Measurements from ENCODE around the gene GFPT1.
"Not testable (repeated sequence)": the region's sequence is repeated elsewhere in the genome, so short reads cannot be mapped to it uniquely, and the experiment has no call there.

GFPT1 gene

GRCh38 chr2:69386789-69387734 is at the start of gene GFPT1:
Gene GFPT1 (minus strand): TSS chr2:69387227. CDS start chr2:69387071, 156 bp downstream.
- H3K4me1 Mint-ChIP-seq: peaks cover 37% of the 10 kb centered on the region
- H3K27ac Mint-ChIP-seq: peak within 1 kb of the TSS; percentile 94
- no peaks in the 10 kb centered on the region for H3K27me3 Mint-ChIP-seq
- peaks cover 6% of the 10 kb centered on the region for H3K36me3 Mint-ChIP-seq (ENCODE audit: low read depth)
- ATAC-seq: peak; percentile 96
- H3K4me3 Mint-ChIP-seq: peak within 1 kb of the TSS; percentile 92
- no peaks in the 10 kb centered on the region for H3K9me3 Mint-ChIP-seq
- DNase-seq: peak; percentile 96

GRCh38 chr2:69436596-69436937 is 49.5 kb upstream of the GFPT1 start:
- Mint-ChIP-seq H3K27me3 (no peaks in the 10 kb centered on the region), H3K4me1 (peaks cover 35% of the 10 kb centered on the region), H3K4me3 (peak overlapping the region; percentile 95), H3K36me3 (ENCODE audit: low read depth) (peaks cover 7% of the 10 kb centered on the region), H3K27ac (peak overlapping the region; percentile 96), H3K9me3 (no peaks in the 10 kb centered on the region)
- no peak for DNase-seq
- ATAC-seq: no peak

- Mint-ChIP-seq H3K36me3 (ENCODE audit: low read depth) (peaks cover 9% of the 10 kb centered on the region), H3K27ac (no peak overlapping the region), H3K27me3 (no peaks in the 10 kb centered on the region), H3K4me3 (peak overlapping the region; percentile 16), H3K4me1 (peaks cover 35% of the 10 kb centered on the region), H3K9me3 (no peaks in the 10 kb centered on the region)
- ATAC-seq (no peak), DNase-seq (no peak)
These were observed 47.7 kb upstream of the GFPT1 start for GRCh38 chr2:69434753-69435152.

GRCh38 chr2:69429491-69430183 is 42.6 kb upstream of the GFPT1 start:
- Mint-ChIP-seq H3K9me3 (no peaks in the 10 kb centered on the region), H3K27me3 (no peaks in the 10 kb centered on the region), H3K36me3 (ENCODE audit: low read depth) (peaks cover 4% of the 10 kb centered on the region), H3K4me1 (peaks cover 2% of the 10 kb centered on the region), H3K27ac (no peak overlapping the region), H3K4me3 (no peak overlapping the region)
- no peak for DNase-seq
- no peak for ATAC-seq

- no peak overlapping the region for H3K4me3 Mint-ChIP-seq
- DNase-seq (no peak), ATAC-seq (no peak)
- no peaks in the 10 kb centered on the region for H3K9me3 Mint-ChIP-seq
- no peak overlapping the region for H3K27ac Mint-ChIP-seq
- no peaks in the 10 kb centered on the region for H3K4me1 Mint-ChIP-seq
- H3K27me3 Mint-ChIP-seq: no peaks in the 10 kb centered on the region
- peaks cover 4% of the 10 kb centered on the region for H3K36me3 Mint-ChIP-seq (ENCODE audit: low read depth)
These were observed 42.0 kb upstream of the GFPT1 start for GRCh38 chr2:69428981-69429380.

- Mint-ChIP-seq H3K27me3 (no peaks in the 10 kb centered on the region), H3K9me3 (no peaks in the 10 kb centered on the region), H3K27ac (no peak overlapping the region), H3K4me1 (peaks cover 9% of the 10 kb centered on the region), H3K4me3 (no peak overlapping the region), H3K36me3 (ENCODE audit: low read depth) (peaks cover 11% of the 10 kb centered on the region)
- no peak for DNase-seq
- no peak for ATAC-seq
These were observed 37.4 kb upstream of the GFPT1 start for GRCh38 chr2:69424419-69424818.

- Mint-ChIP-seq H3K9me3 (no peaks in the 10 kb centered on the region), H3K4me1 (peaks cover 9% of the 10 kb centered on the region), H3K27ac (no peak overlapping the region), H3K36me3 (ENCODE audit: low read depth) (peaks cover 16% of the 10 kb centered on the region), H3K4me3 (no peak overlapping the region), H3K27me3 (no peaks in the 10 kb centered on the region)
- ATAC-seq (no peak), DNase-seq (no peak)
These were observed 35.2 kb upstream of the GFPT1 start for GRCh38 chr2:69422198-69422597.

GRCh38 chr2:69419111-69419510 is 32.1 kb upstream of the GFPT1 start:
- not testable (repeated sequence) for H3K27me3 Mint-ChIP-seq, DNase-seq, H3K4me3 Mint-ChIP-seq, H3K4me1 Mint-ChIP-seq, H3K27ac Mint-ChIP-seq, ATAC-seq, H3K9me3 Mint-ChIP-seq
- H3K36me3 Mint-ChIP-seq (ENCODE audit: low read depth): peaks cover 17% of the 10 kb centered on the region

- no peaks in the 10 kb centered on the region for H3K9me3 Mint-ChIP-seq
- DNase-seq (no peak), ATAC-seq (no peak)
- peaks cover 14% of the 10 kb centered on the region for H3K36me3 Mint-ChIP-seq (ENCODE audit: low read depth)
- no peak overlapping the region for H3K4me3 Mint-ChIP-seq
- H3K4me1 Mint-ChIP-seq: no peaks in the 10 kb centered on the region
- no peak overlapping the region for H3K27ac Mint-ChIP-seq
- H3K27me3 Mint-ChIP-seq: no peaks in the 10 kb centered on the region
These were observed 29.1 kb upstream of the GFPT1 start for GRCh38 chr2:69416147-69416546.

GRCh38 chr2:69411120-69411519 is 24.1 kb upstream of the GFPT1 start:
- H3K36me3 Mint-ChIP-seq (ENCODE audit: low read depth): peaks cover 21% of the 10 kb centered on the region
- H3K4me1 Mint-ChIP-seq: peaks cover 9% of the 10 kb centered on the region
- no peaks in the 10 kb centered on the region for H3K27me3 Mint-ChIP-seq
- no peak for DNase-seq
- no peak overlapping the region for H3K4me3 Mint-ChIP-seq
- H3K27ac Mint-ChIP-seq: no peak overlapping the region
- no peaks in the 10 kb centered on the region for H3K9me3 Mint-ChIP-seq
- no peak for ATAC-seq

GRCh38 chr2:69405306-69405705 is 18.3 kb upstream of the GFPT1 start:
- Mint-ChIP-seq H3K27ac (no peak overlapping the region), H3K4me3 (no peak overlapping the region)

GRCh38 chr2:69400121-69400520 is 13.1 kb upstream of the GFPT1 start:
- H3K27me3 Mint-ChIP-seq: no peaks in the 10 kb centered on the region
- peaks cover 36% of the 10 kb centered on the region for H3K36me3 Mint-ChIP-seq (ENCODE audit: low read depth)
- H3K4me1 Mint-ChIP-seq: no peaks in the 10 kb centered on the region
- H3K27ac Mint-ChIP-seq: no peak overlapping the region
- no peak overlapping the region for H3K4me3 Mint-ChIP-seq
- DNase-seq: no peak
- H3K9me3 Mint-ChIP-seq: peaks cover 7% of the 10 kb centered on the region
- ATAC-seq: no peak

More at GRCh38 chr2:69405306-69405705, 18.3 kb upstream of the GFPT1 start:
- no peak for ATAC-seq
- Mint-ChIP-seq H3K4me1 (peaks cover 11% of the 10 kb centered on the region), H3K27me3 (no peaks in the 10 kb centered on the region), H3K36me3 (ENCODE audit: low read depth) (peaks cover 45% of the 10 kb centered on the region), H3K9me3 (peaks cover 7% of the 10 kb centered on the region)
- DNase-seq: no peak

GRCh38 chr2:69397234-69397633 is 10.2 kb upstream of the GFPT1 start:
- no peaks in the 10 kb centered on the region for H3K4me1 Mint-ChIP-seq
- H3K27ac Mint-ChIP-seq: no peak overlapping the region
- H3K27me3 Mint-ChIP-seq: no peaks in the 10 kb centered on the region
- no peak overlapping the region for H3K4me3 Mint-ChIP-seq
- peaks cover 35% of the 10 kb centered on the region for H3K36me3 Mint-ChIP-seq (ENCODE audit: low read depth)
- no peaks in the 10 kb centered on the region for H3K9me3 Mint-ChIP-seq
- DNase-seq (no peak), ATAC-seq (no peak)

- Mint-ChIP-seq H3K4me1 (no peaks in the 10 kb centered on the region), H3K4me3 (no peak overlapping the region), H3K27ac (no peak overlapping the region), H3K36me3 (ENCODE audit: low read depth) (peaks cover 32% of the 10 kb centered on the region), H3K9me3 (no peaks in the 10 kb centered on the region), H3K27me3 (no peaks in the 10 kb centered on the region)
- DNase-seq (no peak), ATAC-seq (no peak)
These were observed 8.8 kb upstream of the GFPT1 start for GRCh38 chr2:69395866-69396265.

GRCh38 chr2:69393963-69394362 is 6.9 kb upstream of the GFPT1 start:
- no peaks in the 10 kb centered on the region for H3K4me1 Mint-ChIP-seq

More at GRCh38 chr2:69393963-69394362, 6.9 kb upstream of the GFPT1 start:
- Mint-ChIP-seq H3K9me3 (no peaks in the 10 kb centered on the region), H3K27me3 (no peaks in the 10 kb centered on the region), H3K36me3 (ENCODE audit: low read depth) (peaks cover 19% of the 10 kb centered on the region), H3K4me3 (no peak overlapping the region), H3K27ac (no peak overlapping the region)
- no peak for DNase-seq
- ATAC-seq: no peak

Data from activated naive CD8-positive, alpha-beta T cell treated with anti-CD3 and anti-CD28 coated beads, Interleukin-2, amount 50 U/mL, for 24 hours (primary cell).